K562 (cell line): Measurements from ENCODE around the gene TLX2. TPM values are rescaled to one million over a fixed set of nuclear protein-coding genes. Genes with fewer than 3 reads are reported as not detected.

ENCODE experiments used
- ARNT ChIP-seq, 2 experiments: fragments of 450-650 bp; IDR thresholded peaks; 2 replicates each; pipeline ENCODE4 v1.6.1; 2016; ENCODE audit warnings: mild to moderate bottlenecking in 1 of 2
- ATF1 ChIP-seq, 2 experiments: fragments of 450-650 bp in 1 of 2; IDR thresholded peaks; 2 replicates each; pipeline ENCODE4 v1.6.1; 2016; ENCODE audit warnings: missing compliant biosample characterization in 1 of 2, missing genetic modification characterization in 1 of 2
- GTF2F1 ChIP-seq: IDR thresholded peaks from 2 replicates; pipeline ENCODE4 v1.6.1; 2011; ENCODE audit warnings: low read depth, low read length, improper control_type of control experiment
- HNRNPUL1 ChIP-seq: fragments of 200-400 bp; formaldehyde crosslinking; IDR thresholded peaks from 2 replicates; pipeline ENCODE4 v1.6.1; 2017; ENCODE audit warnings: low read length
- LEF1 ChIP-seq: fragments of 450-650 bp; IDR thresholded peaks from 2 replicates; pipeline ENCODE4 v1.6.1; 2016; ENCODE audit warnings: mild to moderate bottlenecking
- MEF2A ChIP-seq: IDR thresholded peaks from 2 replicates; pipeline ENCODE4 v1.6.1; 2011; ENCODE audit warnings: low read depth, mild to moderate bottlenecking, low read length, moderate library complexity; ENCODE audit not compliant: control insufficient read depth
- MLLT1 ChIP-seq, 2 experiments: fragments of 450-650 bp; IDR thresholded peaks; 2 replicates each; pipeline ENCODE4 v1.6.1; 2016
- PRMT5 ChIP-seq: sonication (generic); formaldehyde crosslinking; IDR thresholded peaks from 2 replicates; pipeline ENCODE4 v1.5.0; 2020; ENCODE audit warnings: missing genetic modification reagents
- RBBP5 ChIP-seq: fragments of 200-600 bp; sonication (generic); IDR thresholded peaks from 2 replicates; pipeline ENCODE4 v1.6.1; 2012; ENCODE audit warnings: borderline replicate concordance, mild to moderate bottlenecking, low read length, control low read depth, inconsistent platforms; ENCODE audit not compliant: insufficient read depth, poor library complexity, severe bottlenecking
- RBM15 ChIP-seq: fragments of 200-400 bp; formaldehyde crosslinking; IDR thresholded peaks from 2 replicates; pipeline ENCODE4 v1.6.1; 2018; ENCODE audit warnings: mild to moderate bottlenecking, low read length, moderate library complexity; ENCODE audit not compliant: insufficient read depth
- SMAD1 ChIP-seq: fragments of 150-350 bp; IDR thresholded peaks from 2 replicates; pipeline ENCODE4 v1.6.1; 2014; ENCODE audit warnings: low read length, low read depth; ENCODE audit not compliant: partially characterized antibody
- TARDBP ChIP-seq: fragments of 450-650 bp; IDR thresholded peaks from 2 replicates; pipeline ENCODE4 v1.6.1; 2016
- ZBTB34 ChIP-seq: fragments of 250-450 bp; sonication (Bioruptor Pico); IDR thresholded peaks from 2 replicates; pipeline ENCODE4 v1.8.0; 2021; ENCODE audit warnings: mild to moderate bottlenecking, moderate library complexity
- ZNF449 ChIP-seq: fragments of 250-450 bp; sonication (Bioruptor Pico); IDR thresholded peaks from 2 replicates; pipeline ENCODE4 v1.8.0; 2022; ENCODE audit warnings: moderate library complexity, mild to moderate bottlenecking, inconsistent platforms
- polyA plus RNA-seq, 8 experiments: library from polyadenylated mRNA; depleted of rRNA in 4 of 8; stranded (reverse) in 5 of 8; unstranded in 3 of 8; fragments of >200 nt; fragmentation: Nextera tagmentation in 2 of 8; fragmentation: Illumina TruSeq in 1 of 8; extraction: Ambion mirVana in 2 of 8; extraction: Trizol in 1 of 8; gene quantifications; 2 replicates each; pipeline versions ENCODE4 v1.2.1 to v1.2.3, GENCODE V29; 2011 to 2014; ENCODE audit warnings: inconsistent platforms in 1 of 8, missing spikeins in 1 of 8
- total RNA-seq, 7 experiments: library from RNA; depleted of rRNA in 6 of 7; stranded (reverse); fragments of >200 nt in 6 of 7; fragmentation: Illumina TruSeq in 2 of 7; extraction: Trizol in 2 of 7; gene quantifications; 2 replicates each; pipeline versions ENCODE4 v1.2.1 to v1.2.3, GENCODE V29; 2011 to 2021; ENCODE audit warnings: low replicate concordance in 1 of 7
- TF ChIP-seq, protein P1 (sequence below): fragments of 450-650 bp; IDR thresholded peaks from 2 replicates; pipeline ENCODE4 v1.6.1; 2017; ENCODE audit warnings: antibody characterized with exemption

Gene TLX2
- total and polyA plus RNA-seq, 9 of the 15 experiments (the other 6 are each of a cell fraction or from before 2014, with no cell fraction given) = not detected

- TF ChIP-seq ZNF449 (CRISPR knock-in tag) (no peak), MLLT1 (IDR thresholded peaks at IDR 0.05) (0 out of 4 replicates have a peak, but pooled peaks of 1 of the 2 experiments have one; percentile 37), PRMT5 (no peak), MEF2A (no peak), SMAD1 (no peak), LEF1 (no peak), GTF2F1 (no peak), RBM15 (no peak), HNRNPUL1 (no peak), RBBP5 (peak; percentile 1), TARDBP (no peak; the same call in 1 of the 2 replicates), ZBTB34 (CRISPR knock-in tag) (no peak), ARNT (IDR thresholded peaks at IDR 0.05) (no peak), ATF1 (CRISPR knock-in tag; IDR thresholded peaks at IDR 0.05) (no peak), ATF1 (tag; IDR thresholded peaks at IDR 0.05) (no peak)
- TF ChIP-seq, protein P1, sequence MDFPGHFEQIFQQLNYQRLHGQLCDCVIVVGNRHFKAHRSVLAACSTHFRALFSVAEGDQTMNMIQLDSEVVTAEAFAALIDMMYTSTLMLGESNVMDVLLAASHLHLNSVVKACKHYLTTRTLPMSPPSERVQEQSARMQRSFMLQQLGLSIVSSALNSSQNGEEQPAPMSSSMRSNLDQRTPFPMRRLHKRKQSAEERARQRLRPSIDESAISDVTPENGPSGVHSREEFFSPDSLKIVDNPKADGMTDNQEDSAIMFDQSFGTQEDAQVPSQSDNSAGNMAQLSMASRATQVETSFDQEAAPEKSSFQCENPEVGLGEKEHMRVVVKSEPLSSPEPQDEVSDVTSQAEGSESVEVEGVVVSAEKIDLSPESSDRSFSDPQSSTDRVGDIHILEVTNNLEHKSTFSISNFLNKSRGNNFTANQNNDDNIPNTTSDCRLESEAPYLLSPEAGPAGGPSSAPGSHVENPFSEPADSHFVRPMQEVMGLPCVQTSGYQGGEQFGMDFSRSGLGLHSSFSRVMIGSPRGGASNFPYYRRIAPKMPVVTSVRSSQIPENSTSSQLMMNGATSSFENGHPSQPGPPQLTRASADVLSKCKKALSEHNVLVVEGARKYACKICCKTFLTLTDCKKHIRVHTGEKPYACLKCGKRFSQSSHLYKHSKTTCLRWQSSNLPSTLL = no peak
These were observed 34.9 kb downstream of the TLX2 start (continued) for GRCh38 chr2:74548900-74549826.
